H1 (cell line): ENCODE measurements around the gene ERI3. TPM values are rescaled to one million over a fixed set of nuclear protein-coding genes. Genes with fewer than 3 reads are reported as not detected.

Experiments
- CTCF ChIA-PET: fragments of 300-600 bp; sonication (Branson Sonifier 250); formaldehyde crosslinking; loops from one replicate; lab custom pipeline; 2021; ENCODE audit not compliant: partially characterized antibody; lab: Charles Lee
- POLR2A ChIA-PET: fragments of 300-600 bp; sonication (Branson Sonifier 250); formaldehyde crosslinking; loops from one replicate; lab custom pipeline; 2021; ENCODE audit warnings: inconsistent platforms; ENCODE audit not compliant: partially characterized antibody; lab: Charles Lee
- DNase-seq, 2 experiments: peaks; one replicate each; pipeline versions ENCODE4 v3.0.0 to v3.0.0-alpha.2; 2010 to 2022; ENCODE audit warnings: low spot score in 2 of 2, low read depth in 1 of 2, mixed read lengths in 1 of 2
- FAIRE-seq: peaks from 2 replicates; lab custom pipeline; 2011; peaks lifted over from hg19 to GRCh38; lab: Jason Lieb, UNC
- H2AFZ ChIP-seq: 2 replicates; pipeline ENCODE4 v1.8.1; 2012; ENCODE audit warnings: low read length, inconsistent platforms
- H2AK5ac ChIP-seq: 2 replicates; pipeline ENCODE4 v1.6.1; 2013; ENCODE audit warnings: low read depth, low read length
- H2BK120ac ChIP-seq: replicated peaks from 2 replicates; pipeline ENCODE3; 2013; ENCODE audit warnings: low read depth, low read length, inconsistent platforms
- H2BK12ac ChIP-seq: 2 replicates; pipeline ENCODE4 v1.6.1; 2013; ENCODE audit warnings: low read depth, low read length
- H2BK15ac ChIP-seq: 2 replicates; pipeline ENCODE4 v1.6.1; 2013; ENCODE audit warnings: low read length
- H2BK20ac ChIP-seq: 2 replicates; pipeline ENCODE4 v1.6.1; 2013; ENCODE audit warnings: low read length
- H2BK5ac ChIP-seq: 2 replicates; pipeline ENCODE4 v1.6.1; 2013; ENCODE audit warnings: low read depth, low read length
- H3K14ac ChIP-seq: 2 replicates; pipeline ENCODE4 v1.6.1; 2013; ENCODE audit warnings: inconsistent platforms; ENCODE audit not compliant: insufficient read length
- H3K18ac ChIP-seq: 2 replicates; pipeline ENCODE4 v1.6.1; 2013; ENCODE audit warnings: low read length; ENCODE audit errors: extremely low read depth
- H3K23ac ChIP-seq: 2 replicates; pipeline ENCODE4 v1.6.1; 2013; ENCODE audit warnings: inconsistent platforms; ENCODE audit not compliant: insufficient read length
- H3K23me2 ChIP-seq: 2 replicates; pipeline ENCODE4 v1.6.1; 2013; ENCODE audit warnings: low read depth, low read length
- H3K27ac ChIP-seq: 2 replicates; pipeline ENCODE4 v1.6.1; 2011; ENCODE audit warnings: low read depth, low read length, inconsistent platforms
- H3K27me3 ChIP-seq, 4 experiments: replicated peaks in 1 of 4; 1 replicate in 1 of 4; 2 replicates in 3 of 4; pipeline versions ENCODE4 v1.6.1 to v1.8.1; 2011 to 2013; ENCODE audit warnings: low read length in 3 of 4, mild to moderate bottlenecking in 3 of 4, inconsistent platforms in 2 of 4, mixed read lengths in 2 of 4, moderate library complexity in 1 of 4; ENCODE audit not compliant: control insufficient read depth in 3 of 4, insufficient read depth in 3 of 4; ENCODE audit errors: extremely low read depth in 1 of 4
- H3K36me3 ChIP-seq, 4 experiments: 2 replicates each; pipeline versions ENCODE4 v1.6.1 to v1.8.1; 2011 to 2013; ENCODE audit warnings: mild to moderate bottlenecking in 4 of 4, low read length in 3 of 4, moderate library complexity in 2 of 4, control low read depth in 1 of 4, inconsistent platforms in 1 of 4; ENCODE audit not compliant: insufficient read depth in 4 of 4, control insufficient read depth in 2 of 4
- H3K4ac ChIP-seq: replicated peaks from 2 replicates; pipeline ENCODE3; 2013; ENCODE audit warnings: low read length, low read depth, mixed read lengths, inconsistent platforms; ENCODE audit not compliant: insufficient read length
- H3K4me1 ChIP-seq, 4 experiments: replicated peaks in 1 of 4; 1 replicate in 1 of 4; 2 replicates in 3 of 4; pipeline versions ENCODE4 v1.6.1 to v1.8.1; 2011 to 2013; ENCODE audit warnings: low read length in 3 of 4, inconsistent platforms in 2 of 4, mixed read lengths in 1 of 4; ENCODE audit not compliant: insufficient read depth in 4 of 4, control insufficient read depth in 3 of 4
- H3K4me2 ChIP-seq, 2 experiments: 2 replicates each; pipeline versions ENCODE4 v1.6.1 to v1.8.1; 2011 to 2013; ENCODE audit warnings: low read depth in 2 of 2, low read length in 2 of 2, control low read depth in 1 of 2, inconsistent platforms in 1 of 2, mild to moderate bottlenecking in 1 of 2; ENCODE audit not compliant: insufficient read depth in 1 of 2
- H3K4me3 ChIP-seq, 4 experiments: fragments of 200-600, 300-600 bp in 1 of 4; sonication (generic), shearing (Covaris generic), sonication (Bioruptor Twin) in 1 of 4; 2 replicates each; pipeline versions ENCODE4 v1.5.1 to v1.8.1; 2011 to 2016; ENCODE audit warnings: low read length in 4 of 4, low read depth in 3 of 4, control low read depth in 2 of 4, inconsistent platforms in 2 of 4, mild to moderate bottlenecking in 2 of 4, mixed read lengths in 1 of 4, moderate library complexity in 1 of 4; ENCODE audit not compliant: insufficient read depth in 2 of 4; ENCODE audit errors: extremely low read depth in 1 of 4
- H3K56ac ChIP-seq: replicated peaks from 2 replicates; pipeline ENCODE3; 2013; ENCODE audit warnings: low read depth, mild to moderate bottlenecking, mixed read lengths, low read length, inconsistent platforms; ENCODE audit not compliant: insufficient read length
- H3K79me1 ChIP-seq: 2 replicates; pipeline ENCODE4 v1.6.1; 2013; ENCODE audit warnings: low read depth, low read length, control low read depth
- H3K79me2 ChIP-seq, 2 experiments: 2 replicates each; pipeline versions ENCODE4 v1.6.1 to v1.8.1; 2012 to 2013; ENCODE audit warnings: low read length in 2 of 2, mild to moderate bottlenecking in 2 of 2, inconsistent platforms in 1 of 2; ENCODE audit not compliant: insufficient read depth in 2 of 2, control insufficient read depth in 1 of 2
- H3K9ac ChIP-seq, 4 experiments: replicated peaks in 1 of 4; 1 replicate in 1 of 4; 2 replicates in 3 of 4; pipeline versions ENCODE4 v1.6.1 to v1.8.1; 2011 to 2013; ENCODE audit warnings: low read depth in 3 of 4, low read length in 3 of 4, control low read depth in 2 of 4, mild to moderate bottlenecking in 2 of 4, moderate library complexity in 2 of 4, inconsistent platforms in 1 of 4; ENCODE audit errors: extremely low read depth in 1 of 4
- H3K9me3 ChIP-seq, 2 experiments: 2 replicates each; pipeline versions ENCODE4 v1.6.1 to v1.8.1; 2012 to 2013; ENCODE audit warnings: mild to moderate bottlenecking in 2 of 2, moderate library complexity in 2 of 2, control low read depth in 1 of 2, inconsistent platforms in 1 of 2, low read depth in 1 of 2, low read length in 1 of 2, mixed read lengths in 1 of 2; ENCODE audit not compliant: insufficient read depth in 2 of 2
- H4K20me1 ChIP-seq, 2 experiments: replicated peaks in 1 of 2; 2 replicates each; pipeline versions ENCODE3 to v1.8.1; 2011 to 2013; ENCODE audit warnings: inconsistent platforms in 2 of 2, low read length in 2 of 2, mild to moderate bottlenecking in 1 of 2; ENCODE audit not compliant: insufficient read depth in 2 of 2, control insufficient read depth in 1 of 2
- H4K5ac ChIP-seq: 2 replicates; pipeline ENCODE4 v1.6.1; 2013; ENCODE audit warnings: low read length, low read depth, mixed read lengths, inconsistent platforms; ENCODE audit not compliant: insufficient read length
- H4K8ac ChIP-seq: 2 replicates; pipeline ENCODE4 v1.8.0; 2013; ENCODE audit warnings: mild to moderate bottlenecking, moderate library complexity, low read length, inconsistent platforms; ENCODE audit not compliant: insufficient read depth; ENCODE audit errors: extremely low read depth
- H4K91ac ChIP-seq: replicated peaks from 2 replicates; pipeline ENCODE3; 2013; ENCODE audit warnings: low read length, mixed read lengths, inconsistent platforms; ENCODE audit not compliant: insufficient read length
- BACH1 ChIP-seq: IDR thresholded peaks from 2 replicates; pipeline ENCODE4 v1.6.1; 2012; ENCODE audit warnings: low read length, improper control_type of control experiment
- BRCA1 ChIP-seq: IDR thresholded peaks from 2 replicates; pipeline ENCODE4 v1.6.1; 2012; ENCODE audit warnings: low read depth, low read length, improper control_type of control experiment
- CHD2 ChIP-seq: IDR thresholded peaks from 2 replicates; pipeline ENCODE4 v1.6.1; 2012; ENCODE audit warnings: low read length, improper control_type of control experiment
- CREB1 ChIP-seq: IDR thresholded peaks from 2 replicates; pipeline ENCODE4 v1.6.1; 2012; ENCODE audit warnings: inconsistent platforms
- EP300 ChIP-seq, 2 experiments: IDR thresholded peaks; 1 replicate in 1 of 2; 2 replicates in 1 of 2; pipeline ENCODE4 v1.6.1; 2011 to 2012; ENCODE audit warnings: low read depth in 2 of 2, low read length in 2 of 2, mild to moderate bottlenecking in 2 of 2, borderline replicate concordance in 1 of 2, inconsistent platforms in 1 of 2, moderate library complexity in 1 of 2
- GABPA ChIP-seq: IDR thresholded peaks from 2 replicates; pipeline ENCODE4 v1.6.1; 2011; ENCODE audit warnings: mild to moderate bottlenecking, low read length, moderate library complexity, borderline replicate concordance; ENCODE audit not compliant: insufficient read depth
- NRF1 ChIP-seq: IDR thresholded peaks from 2 replicates; pipeline ENCODE4 v1.6.1; 2011; ENCODE audit warnings: mild to moderate bottlenecking, low read depth, low read length, improper control_type of control experiment
- POLR2AphosphoS5 ChIP-seq: IDR thresholded peaks from 2 replicates; pipeline ENCODE4 v1.6.1; 2011; ENCODE audit warnings: low read depth, low read length
- SAP30 ChIP-seq: fragments of 300-600 bp; sonication (generic); IDR thresholded peaks from 2 replicates; pipeline ENCODE4 v1.7.1; 2012; ENCODE audit warnings: low read length, moderate library complexity, mild to moderate bottlenecking, inconsistent platforms; ENCODE audit not compliant: insufficient read depth, insufficient replicate concordance
- SIN3A ChIP-seq, 2 experiments: IDR thresholded peaks in 1 of 2; conservative IDR thresholded peaks in 1 of 2; 2 replicates each; pipeline ENCODE4 v1.6.1; 2011 to 2012; ENCODE audit warnings: low read length in 2 of 2, improper control_type of control experiment in 1 of 2, low read depth in 1 of 2, mild to moderate bottlenecking in 1 of 2
- SIRT6 ChIP-seq: IDR thresholded peaks from one replicate; pipeline ENCODE4 v1.7.1; 2012; ENCODE audit warnings: low read length, inconsistent platforms
- SIX5 ChIP-seq: IDR thresholded peaks from 2 replicates; pipeline ENCODE4 v1.6.1; 2011; ENCODE audit warnings: mild to moderate bottlenecking, low read depth, low read length
- TCF12 ChIP-seq: IDR thresholded peaks from 2 replicates; pipeline ENCODE4 v1.6.1; 2011; ENCODE audit warnings: low read depth, mild to moderate bottlenecking, low read length
- TEAD4 ChIP-seq: IDR thresholded peaks from 2 replicates; pipeline ENCODE4 v1.6.1; 2012; ENCODE audit warnings: low read depth, low read length, inconsistent platforms, mixed read lengths
- WGBS, 2 experiments: shearing (Covaris generic) in 1 of 2; methylation state at CpG; one replicate each; pipeline versions ENCODE4 v1.1.6 to v1.1.7; 2013 to 2015; ENCODE audit warnings: low lambda C conversion rate in 2 of 2, mixed read lengths in 2 of 2, inconsistent platforms in 1 of 2, low coverage in 1 of 2, missing lambda C conversion rate in 1 of 2; ENCODE audit not compliant: insufficient replicate concordance in 2 of 2, insufficient coverage in 1 of 2, insufficient read length in 1 of 2; ENCODE audit errors: extremely low coverage in 1 of 2, missing lambda C conversion rate in 1 of 2; 5-methylcytosine and 5-hydroxymethylcytosine counted together
- polyA plus RNA-seq, 7 experiments: library from polyadenylated mRNA; depleted of rRNA in 3 of 7; stranded (reverse) in 5 of 7; unstranded in 2 of 7; fragments of >200 nt in 5 of 7; fragments of 200-250 nt in 2 of 7; gene quantifications; 1 replicate in 5 of 7; 2 replicates in 1 of 7; 4 replicates in 1 of 7; pipeline versions ENCODE4 v1.2.1 to v1.2.3, GENCODE V29; 2011 to 2013; ENCODE audit warnings: missing spikeins in 2 of 7, mixed read lengths in 2 of 7
- total RNA-seq: library from RNA; stranded (reverse); fragmentation: NEBNext Ultra II Directional; extraction: Animal tissue kit (Norgen Biotek cat#: 25700); gene quantifications from 2 replicates; pipeline ENCODE4 v1.2.1, GENCODE V29; 2021

Gene ERI3
- total and polyA plus RNA-seq, 2 of the 8 experiments (the other 6 are each of a cell fraction or from before 2014, with no cell fraction given): 81.1 to 199 TPM

GRCh38 chr1:44334968-44335367, 20.1 kb downstream of the ERI3 start:
- Histone ChIP-seq H3K4me1 (peaks cover 2 to 9% (median 5%) of the 10 kb centered on the region in 4 experiments; a peak in 4 of 7 replicates), H3K27ac (no peak overlapping the region), H2BK15ac (no peak overlapping the region), H2AK5ac (no peak overlapping the region), H3K4me2 (no peak overlapping the region), H3K27me3 (no peaks in the 10 kb centered on the region; a peak in 1 of 7 replicates), H3K56ac (no peak overlapping the region), H3K79me2 (peaks cover 0 to 6% of the 10 kb centered on the region in 2 experiments; a peak in 1 of 4 replicates), H3K18ac (no peak overlapping the region), H4K91ac (no peak overlapping the region), H2AFZ (no peak overlapping the region), H3K4ac (no peak overlapping the region), H2BK12ac (no peak overlapping the region), H3K79me1 (peaks cover 8% of the 10 kb centered on the region; the same call in 1 of the 2 replicates), H3K14ac (no peak overlapping the region), H4K20me1 (peaks cover 4 to 7% of the 10 kb centered on the region in 2 experiments), H3K9ac (no peak overlapping the region), H3K23me2 (no peaks in the 10 kb centered on the region), H4K5ac (no peak overlapping the region), H3K23ac (no peak overlapping the region), H2BK20ac (no peak overlapping the region), H3K9me3 (peaks cover 0 to 3% of the 10 kb centered on the region in 2 experiments; a peak in 3 of 4 replicates), H2BK5ac (no peak overlapping the region), H3K4me3 (no peak overlapping the region), H3K36me3 (peaks cover 0 to 44% (median 20%) of the 10 kb centered on the region in 4 experiments; a peak in 6 of 8 replicates), H4K8ac (no peak overlapping the region; the same call in 1 of the 2 replicates), H2BK120ac (no peak overlapping the region)
- ChIA-PET POLR2A (interaction anchor here (0.7 kb wide), 1 partner anchor 287 kb away, joined by 3 read pairs; no protein-coding TSS in a partner anchor), CTCF (interaction anchor here (1.5 kb wide), 1 partner anchor 260 kb away, joined by 3 read pairs; no protein-coding TSS in a partner anchor)
- 82% methylated on average over 3 of the region's 3 CpGs; no CpG with 5 or more reads in 1 of the 2 experiments for WGBS, 2 experiments
- no peak for DNase-seq
- no peak for FAIRE-seq
- TF ChIP-seq CREB1: no peak
- TF ChIP-seq SIX5: no peak
- no peak for TF ChIP-seq GABPA
- TF ChIP-seq TEAD4: no peak
- no peak for TF ChIP-seq SIRT6
- no peak for TF ChIP-seq CHD2
- TF ChIP-seq POLR2AphosphoS5: no peak
- no peak for TF ChIP-seq NRF1
- no peak for TF ChIP-seq BRCA1
- TF ChIP-seq SAP30: no peak
- no peak for TF ChIP-seq TCF12
- TF ChIP-seq SIN3A (conservative IDR thresholded peaks at IDR 0.05 in 1 of 2, IDR thresholded peaks at IDR 0.05 in 1 of 2; ENCODE audit: low read depth in 1 of 2, low read length in 2 of 2): no peak
- TF ChIP-seq BACH1: no peak
- TF ChIP-seq EP300 (IDR thresholded peaks at IDR 0.05; ENCODE audit: borderline replicate concordance in 1 of 2, low read depth in 2 of 2, low read length in 2 of 2): no peak
